AG04449 (cell line): ENCODE data around the gene NOLC1.
A peak's percentile ranks its signal among the peaks of the same experiment; 100 is the strongest.

Source experiments
- CTCF ChIA-PET: fragments of 350-600 bp; formaldehyde crosslinking; extraction: SDS; loops from one replicate; lab custom pipeline; 2021; ENCODE audit warnings: antibody characterized with exemption; lab: Yijun Ruan, JAX
- POLR2A ChIA-PET: fragments of 400-600, 350-600 bp; formaldehyde crosslinking; extraction: SDS; loops from one replicate; lab custom pipeline; 2020; ENCODE audit warnings: antibody characterized with exemption, inconsistent platforms; lab: Yijun Ruan, JAX
- DNase-seq: peaks from one replicate; pipeline ENCODE4 v3.0.0-alpha.2; 2010; ENCODE audit warnings: low read depth, low spot score
- H3K4me3 ChIP-seq: 2 replicates; pipeline ENCODE4 v1.5.1; 2011; ENCODE audit warnings: low read depth, mild to moderate bottlenecking, control low read depth, low read length
- TF ChIP-seq, protein P1 (sequence below): IDR thresholded peaks from one replicate; pipeline ENCODE4 v1.5.1; 2011; ENCODE audit warnings: mild to moderate bottlenecking, moderate library complexity, low read length, control low read depth, inconsistent platforms; ENCODE audit not compliant: insufficient read depth; ENCODE audit errors: missing control alignments

NOLC1 gene

DNA sequence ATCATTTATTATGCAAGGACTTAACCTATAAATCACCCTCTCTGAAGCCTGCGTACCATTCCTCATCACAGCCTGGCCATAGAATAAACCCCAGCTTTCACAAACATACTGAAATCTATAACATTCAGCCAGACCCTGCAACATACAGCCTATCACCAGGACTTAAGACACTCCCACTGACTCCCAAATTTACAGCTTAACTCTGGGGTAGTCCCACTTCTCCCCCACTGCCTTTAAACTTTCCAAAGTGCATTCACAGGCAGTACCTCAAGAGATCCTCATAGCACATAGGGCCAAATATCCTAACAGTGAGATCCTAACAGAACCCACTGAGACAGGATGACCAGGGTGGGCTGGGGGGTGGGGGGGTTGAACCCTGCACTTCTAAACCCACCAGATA, 35.5 kb upstream of the NOLC1 start:
- TF ChIP-seq, protein P1, sequence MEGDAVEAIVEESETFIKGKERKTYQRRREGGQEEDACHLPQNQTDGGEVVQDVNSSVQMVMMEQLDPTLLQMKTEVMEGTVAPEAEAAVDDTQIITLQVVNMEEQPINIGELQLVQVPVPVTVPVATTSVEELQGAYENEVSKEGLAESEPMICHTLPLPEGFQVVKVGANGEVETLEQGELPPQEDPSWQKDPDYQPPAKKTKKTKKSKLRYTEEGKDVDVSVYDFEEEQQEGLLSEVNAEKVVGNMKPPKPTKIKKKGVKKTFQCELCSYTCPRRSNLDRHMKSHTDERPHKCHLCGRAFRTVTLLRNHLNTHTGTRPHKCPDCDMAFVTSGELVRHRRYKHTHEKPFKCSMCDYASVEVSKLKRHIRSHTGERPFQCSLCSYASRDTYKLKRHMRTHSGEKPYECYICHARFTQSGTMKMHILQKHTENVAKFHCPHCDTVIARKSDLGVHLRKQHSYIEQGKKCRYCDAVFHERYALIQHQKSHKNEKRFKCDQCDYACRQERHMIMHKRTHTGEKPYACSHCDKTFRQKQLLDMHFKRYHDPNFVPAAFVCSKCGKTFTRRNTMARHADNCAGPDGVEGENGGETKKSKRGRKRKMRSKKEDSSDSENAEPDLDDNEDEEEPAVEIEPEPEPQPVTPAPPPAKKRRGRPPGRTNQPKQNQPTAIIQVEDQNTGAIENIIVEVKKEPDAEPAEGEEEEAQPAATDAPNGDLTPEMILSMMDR: no peak
- POLR2A ChIA-PET: no interaction called here
- peak overlapping the region; percentile 91 for H3K4me3 ChIP-seq
- DNase-seq: no peak
- CTCF ChIA-PET: interaction anchor here (0.7 to 1.3 kb wide), 3 partner anchors 15 to 106 kb away, joined by 3 to 6 read pairs (median 5); no protein-coding TSS in a partner anchor

DNA sequence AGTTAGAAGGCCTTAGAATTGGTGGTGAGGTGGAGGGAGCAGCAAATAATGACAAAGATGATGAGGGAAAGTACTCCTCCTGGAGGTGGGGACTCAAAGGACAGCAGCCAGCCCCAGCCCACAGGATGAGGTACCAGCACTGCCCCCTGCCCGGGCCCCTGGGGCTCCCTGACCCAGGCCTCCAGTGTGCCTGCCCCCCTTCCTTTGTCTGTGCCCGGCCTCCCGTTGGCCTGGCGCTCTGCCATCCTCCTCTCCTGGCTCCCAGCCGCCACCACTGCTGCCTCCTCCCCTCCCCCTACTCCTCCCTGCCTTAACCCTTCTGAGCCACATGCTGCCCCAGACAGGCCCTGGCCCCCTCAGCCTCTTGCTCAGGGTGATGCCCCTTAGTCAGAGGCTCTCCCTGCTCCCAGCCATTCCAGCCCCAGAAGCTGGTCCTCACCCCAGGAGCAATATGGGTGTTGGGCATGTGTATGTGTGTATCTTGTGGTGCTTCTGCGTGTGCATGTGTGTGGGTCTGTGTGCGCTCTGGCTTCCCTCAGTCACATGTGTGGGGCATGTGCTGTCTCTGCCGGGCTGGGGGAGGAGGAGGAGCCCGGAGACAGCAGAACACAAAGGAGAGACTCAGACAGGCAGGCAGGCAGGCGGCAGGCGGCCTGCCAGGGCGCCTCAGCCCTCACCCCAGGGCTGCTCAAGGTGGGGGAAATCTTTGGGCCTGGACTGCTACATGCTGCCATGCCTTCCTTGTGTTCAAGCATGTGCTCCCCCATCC, 34.6 kb upstream of the NOLC1 start:
- TF ChIP-seq, protein P1: peak; percentile 34
- POLR2A ChIA-PET: no interaction called here
- peak overlapping the region; percentile 91 for H3K4me3 ChIP-seq
- CTCF ChIA-PET: interaction anchor here (0.7 to 1.7 kb wide), 9 partner anchors 10 to 282 kb away, joined by 3 to 11 read pairs (median 4); partner anchors contain the start of gene PPRC1
- DNase-seq: no peak

DNA sequence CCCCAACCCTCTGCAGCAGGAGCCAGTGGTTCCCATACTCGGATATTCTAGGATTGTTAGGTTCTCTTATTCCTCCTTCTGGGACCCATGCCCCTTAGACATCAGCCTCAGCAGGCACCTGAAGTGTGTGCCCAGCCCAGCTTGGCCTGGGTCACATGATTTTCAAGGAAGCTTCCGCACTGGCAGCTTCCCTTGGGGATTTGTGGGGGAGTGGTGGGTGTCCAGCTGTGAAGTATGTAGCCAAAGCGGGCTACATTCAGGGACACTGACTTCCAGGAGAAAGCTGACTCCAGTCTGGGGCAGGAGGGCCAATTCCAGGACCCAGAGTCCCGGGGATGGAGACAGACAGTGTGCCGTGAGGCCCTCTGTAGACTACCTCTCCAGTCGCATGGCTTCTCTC, 33.3 kb upstream of the NOLC1 start:
- peak overlapping the region; percentile 91 for H3K4me3 ChIP-seq
- CTCF ChIA-PET: interaction anchor here (1.0 to 1.7 kb wide), 7 partner anchors 9 to 283 kb away, joined by 3 to 11 read pairs (median 3); partner anchors contain the start of gene PPRC1
- TF ChIP-seq, protein P1: no peak
- no peak for DNase-seq
- POLR2A ChIA-PET: interaction anchor here (1.2 kb wide), 1 partner anchor 21 kb away, joined by 3 read pairs; no protein-coding TSS in a partner anchor

DNA sequence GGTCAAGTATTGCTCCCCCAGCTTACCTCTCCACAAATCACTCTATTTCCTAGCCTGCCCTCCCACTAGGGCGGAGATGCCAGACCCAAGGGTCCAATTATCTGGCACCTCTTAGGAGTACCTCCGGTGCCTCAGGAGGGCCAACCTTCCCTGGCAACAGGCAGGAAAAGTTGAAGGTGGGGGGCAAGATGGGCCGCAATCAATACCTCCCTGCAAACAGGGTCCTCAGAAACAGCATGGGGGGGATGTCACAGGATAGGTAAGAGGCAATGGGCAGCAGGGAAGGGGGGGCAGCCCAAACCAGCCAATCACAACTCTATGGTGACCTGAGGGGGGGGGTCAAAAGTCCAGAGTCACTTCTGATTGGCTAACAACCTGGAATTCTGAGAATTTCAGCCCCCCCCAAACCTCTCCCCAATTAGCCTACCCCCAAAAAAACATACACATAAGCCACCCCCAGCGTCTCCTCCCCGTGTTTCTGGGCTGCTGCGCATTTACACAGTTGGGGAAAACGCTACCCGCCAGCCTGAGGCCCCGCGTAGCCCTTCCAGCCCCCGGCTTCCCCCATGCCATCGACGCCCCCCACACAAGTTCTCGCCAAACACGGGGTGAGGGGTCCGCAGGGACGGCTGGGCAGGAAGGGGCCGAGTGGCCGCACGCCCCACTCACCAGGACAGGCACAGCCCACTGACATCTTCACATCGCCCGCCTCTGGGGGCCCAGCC, 32.6 kb upstream of the NOLC1 start:
- TF ChIP-seq, protein P1: no peak
- ChIA-PET CTCF (interaction anchor here (1.3 to 1.7 kb wide), 3 partner anchors 12 to 46 kb away, joined by 3 to 11 read pairs (median 5); partner anchors contain the start of gene PPRC1), POLR2A (interaction anchor here (1.4 kb wide), 1 partner anchor 13 kb away, joined by 4 read pairs; no protein-coding TSS in a partner anchor)
- peak overlapping the region; percentile 91 for H3K4me3 ChIP-seq
- DNase-seq: no peak

DNA sequence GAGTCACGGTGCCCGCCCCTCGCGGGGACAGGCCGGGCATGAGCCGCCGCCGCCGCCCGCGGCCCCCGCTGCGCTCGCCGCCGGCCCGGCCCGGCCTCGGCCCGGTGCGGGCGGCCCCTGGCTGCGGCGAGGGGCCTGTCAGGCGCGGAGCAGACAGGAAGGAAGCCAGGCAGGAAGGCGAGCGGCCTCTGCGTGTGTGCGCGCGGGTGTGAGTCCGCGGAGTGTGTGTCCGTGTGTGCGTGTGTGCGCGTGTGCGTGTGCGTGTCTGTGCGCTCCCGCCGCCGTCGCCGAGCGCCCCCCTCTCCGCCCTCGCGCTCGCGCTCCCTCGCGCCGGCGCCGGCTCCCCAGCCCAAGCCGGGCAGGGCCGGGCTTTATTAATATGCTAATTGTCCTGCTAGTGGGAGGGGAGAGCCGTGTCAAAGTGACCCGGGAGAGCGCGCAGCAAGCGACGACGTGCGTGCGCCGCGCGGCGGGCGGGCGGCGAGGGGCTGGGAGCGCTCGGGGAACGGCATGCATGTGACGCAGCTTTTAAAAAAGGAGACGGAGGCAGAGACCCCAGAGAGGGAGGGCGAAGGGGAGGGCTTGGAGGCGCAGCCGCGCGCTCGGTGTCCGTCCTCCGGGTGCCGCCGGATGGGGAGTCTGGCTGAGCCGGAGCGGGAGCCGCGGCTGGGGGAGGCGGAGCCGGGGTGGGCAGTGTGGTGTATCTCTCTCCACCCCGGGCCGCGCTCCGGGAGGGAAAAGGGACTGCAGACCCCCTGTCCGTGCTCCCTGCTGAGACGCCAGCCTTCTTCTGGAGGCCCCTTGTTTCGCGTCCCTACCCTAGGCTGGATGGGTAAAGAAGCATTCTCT, 31.8 kb upstream of the NOLC1 start, which contains the start of gene LDB1:
Gene LDB1 (minus strand): TSS at position 227 of the 849 bp plus-strand sequence. CDS start 258 bp downstream, outside the sequence.
- peak within 1 kb of the TSS; percentile 91 for H3K4me3 ChIP-seq
- ChIA-PET CTCF (interaction anchor here (1.0 kb wide), 1 partner anchor 12 kb away, joined by 3 read pairs; no protein-coding TSS in a partner anchor), POLR2A (interaction anchor here (1.4 kb wide), 1 partner anchor 12 kb away, joined by 4 read pairs; no protein-coding TSS in a partner anchor)
- DNase-seq: no peak
- TF ChIP-seq, protein P1: no peak
